ENCODE measurements around the gene FZR1. TPM values are rescaled to one million over a fixed set of nuclear protein-coding genes. Genes with fewer than 3 reads are reported as not detected.

The FZR1 gene
- total and polyA plus RNA-seq, 2 of the 13 experiments (the other 11 are each of a cell fraction or from before 2014, with no cell fraction given): 29.0 to 30.8 TPM

- ATAC-seq: peak; percentile 62
- WGBS (ENCODE audit: low lambda C conversion rate): 21% methylated on average over 9 of the region's 9 CpGs
- peak overlapping the region; percentile 44 to 67 (median 60); a peak in 4 of 6 replicates for H3K4me3 ChIP-seq (replicated peaks in 1 of 3; ENCODE audit: insufficient read depth in 1 of 3, low read depth in 2 of 3, low read length in 3 of 3)
- POLR2A ChIA-PET: interaction anchor here (0.6 to 3.0 kb wide), 8 partner anchors 9 to 195 kb away, joined by 3 to 24 read pairs (median 6); partner anchors contain the start of genes DOHH and MFSD12
- peaks cover 20% of the 10 kb centered on the region for H3K4me1 ChIP-seq (ENCODE audit: insufficient read depth, low read length)
- H4K20me1 ChIP-seq (ENCODE audit: insufficient read depth, low read length): no peaks in the 10 kb centered on the region
- peak overlapping the region; percentile 18 for H3K27ac ChIP-seq (ENCODE audit: extremely low read length, insufficient read depth, low read length)
- DNase-seq (ENCODE audit: low spot score): no peak
- 0 out of 2 replicates have a peak overlapping the region, but pooled peaks have one; percentile 28 for H3K9ac ChIP-seq (ENCODE audit: insufficient read depth, low read depth, low read length)
- H3K79me2 ChIP-seq (ENCODE audit: insufficient read depth, low read length): no peaks in the 10 kb centered on the region
- H3K36me3 ChIP-seq (replicated peaks in 1 of 2; ENCODE audit: control insufficient read depth in 1 of 2, insufficient read depth in 2 of 2, low read length in 2 of 2): no peaks in the 10 kb centered on the region
- BruUV-seq (replicated peaks): no TSS peak
- intact Hi-C loops (cut with micrococcal nuclease; ENCODE audit: unreplicated experiment): no loop called here
- H3K9me3 ChIP-seq (ENCODE audit: low read length): no peaks in the 10 kb centered on the region
- peak overlapping the region; percentile 61 for H3K4me2 ChIP-seq (ENCODE audit: low read depth, low read length)
- in situ Hi-C loops (cut with HindIII; ENCODE audit: extremely low pct_ligation_motif_present, low pct_unique_long_range_greater_than_20kb): no loop called here
- no peak for FAIRE-seq
- H2AFZ ChIP-seq (ENCODE audit: low read length): no peak overlapping the region
- CTCF ChIA-PET (ENCODE audit: low intra/inter-chr PET ratio, low total read pairs): interaction anchor here (1.0 kb wide), 1 partner anchor 153 kb away, joined by 3 read pairs; no protein-coding TSS in a partner anchor
- H3K27me3 ChIP-seq (ENCODE audit: control insufficient read depth in 1 of 2, insufficient read depth in 2 of 2, low read length in 2 of 2): no peaks in the 10 kb centered on the region
- TF ChIP-seq ZNF710 (CRISPR knock-in tag; IDR thresholded peaks at IDR 0.05; ENCODE audit: borderline replicate concordance) (no peak), RFXAP (CRISPR knock-in tag; IDR thresholded peaks at IDR 0.05; ENCODE audit: borderline replicate concordance) (no peak), MTA3 (CRISPR knock-in tag; IDR thresholded peaks at IDR 0.05) (no peak), DPF2 (CRISPR knock-in tag; IDR thresholded peaks at IDR 0.05; ENCODE audit: borderline replicate concordance, low read depth) (no peak), SRY (CRISPR knock-in tag; IDR thresholded peaks at IDR 0.05) (no peak), STAT5B (CRISPR knock-in tag; IDR thresholded peaks at IDR 0.05) (no peak), ZNF607 (CRISPR knock-in tag; IDR thresholded peaks at IDR 0.05; ENCODE audit: borderline replicate concordance) (no peak), DRAP1 (CRISPR knock-in tag; IDR thresholded peaks at IDR 0.05) (peak; percentile 40; the same call in 1 of the 2 replicates), ZNF879 (CRISPR knock-in tag; IDR thresholded peaks at IDR 0.05) (no peak), ZNF44 (CRISPR knock-in tag; IDR thresholded peaks at IDR 0.05) (no peak), ZSCAN30 (CRISPR knock-in tag; IDR thresholded peaks at IDR 0.05) (no peak), NFRKB (IDR thresholded peaks at IDR 0.05) (no peak), POLR2AphosphoS5 (IDR thresholded peaks at IDR 0.05; ENCODE audit: low read depth, low read length) (0 out of 2 replicates have a peak, but pooled peaks have one; percentile 15), PCBP2 (optimal IDR thresholded peaks at IDR 0.05; ENCODE audit: low read depth, low read length, poor library complexity, severe bottlenecking) (peak; percentile 11), ZNF687 (CRISPR knock-in tag; IDR thresholded peaks at IDR 0.05) (no peak), TBP (CRISPR knock-in tag; IDR thresholded peaks at IDR 0.05) (no peak), ATF4 (CRISPR knock-in tag; IDR thresholded peaks at IDR 0.05) (no peak)
These were observed 26.3 kb upstream of the FZR1 start for GRCh38 chr19:3479834-3480215.

Data from HepG2 (cell line).